NCI-H1105 (cell line): ENCODE results near the gene SORCS2.

Source experiments
- DNase-seq: peaks from one replicate; lab custom pipeline; 2025; lab: John Stamatoyannopoulos, UW

Gene SORCS2

GRCh38 chr4:7325541-7325940 lies 133.2 kb downstream of the SORCS2 start:
- no peak for DNase-seq

- no peak for DNase-seq
Observed at GRCh38 chr4:7326306-7326692, 134.0 kb downstream of the SORCS2 start.

- no peak for DNase-seq
Observed at GRCh38 chr4:7326693-7327340, 134.5 kb downstream of the SORCS2 start.

GRCh38 chr4:7327341-7327885 lies 135.1 kb downstream of the SORCS2 start:
- DNase-seq: no peak

GRCh38 chr4:7328162-7328912 lies 136.0 kb downstream of the SORCS2 start:
- DNase-seq: no peak

GRCh38 chr4:7328913-7329638 lies 136.7 kb downstream of the SORCS2 start:
- DNase-seq: no peak

GRCh38 chr4:7330031-7330596 lies 137.8 kb downstream of the SORCS2 start:
- no peak for DNase-seq

- no peak for DNase-seq
Observed at GRCh38 chr4:7330811-7331681, 138.7 kb downstream of the SORCS2 start.

- no peak for DNase-seq
Observed at GRCh38 chr4:7331682-7332000, 139.3 kb downstream of the SORCS2 start.

GRCh38 chr4:7332216-7333023 lies 140.1 kb downstream of the SORCS2 start:
- no peak for DNase-seq

- no peak for DNase-seq
Observed at GRCh38 chr4:7333024-7333780, 140.9 kb downstream of the SORCS2 start.

GRCh38 chr4:7333801-7334421 lies 141.6 kb downstream of the SORCS2 start:
- no peak for DNase-seq

GRCh38 chr4:7334521-7335275 lies 142.4 kb downstream of the SORCS2 start:
- DNase-seq: no peak

GRCh38 chr4:7335344-7336066 lies 143.2 kb downstream of the SORCS2 start:
- DNase-seq: peak; percentile 31

- DNase-seq: no peak
Observed at GRCh38 chr4:7336067-7336569, 143.8 kb downstream of the SORCS2 start.

- DNase-seq: no peak
Observed at GRCh38 chr4:7336732-7337131, 144.4 kb downstream of the SORCS2 start.

- DNase-seq: no peak
Observed at GRCh38 chr4:7337196-7338058, 145.1 kb downstream of the SORCS2 start.
